H9 (cell line): ENCODE results near the gene MAP7. TPM values are rescaled to one million over a fixed set of nuclear protein-coding genes. Genes with fewer than 3 reads are reported as not detected.

Experiments
- DNase-seq: peaks from one replicate; pipeline ENCODE4 v3.0.0-alpha.2; 2017
- H2AFZ ChIP-seq: one replicate; pipeline ENCODE4 v1.6.1; 2013; ENCODE audit warnings: mild to moderate bottlenecking, low read length, control low read depth, moderate library complexity
- H2AK5ac ChIP-seq: 2 replicates; pipeline ENCODE4 v1.6.1; 2013; ENCODE audit warnings: low read length, control low read depth, mixed read lengths; ENCODE audit not compliant: insufficient read length
- H2BK120ac ChIP-seq: one replicate; pipeline ENCODE4 v1.6.1; 2013; ENCODE audit warnings: low read depth, mild to moderate bottlenecking, low read length, control low read depth, inconsistent platforms; ENCODE audit not compliant: poor library complexity, severe bottlenecking
- H2BK12ac ChIP-seq: 2 replicates; pipeline ENCODE4 v1.6.1; 2013; ENCODE audit warnings: low read length, control low read depth, mixed read lengths, low read depth; ENCODE audit not compliant: insufficient read length
- H2BK15ac ChIP-seq: 2 replicates; pipeline ENCODE4 v1.6.1; 2013; ENCODE audit warnings: low read depth, low read length, control low read depth
- H2BK20ac ChIP-seq: one replicate; pipeline ENCODE4 v1.6.1; 2013; ENCODE audit warnings: low read depth, mild to moderate bottlenecking, low read length, control low read depth, inconsistent platforms; ENCODE audit not compliant: poor library complexity, severe bottlenecking
- H2BK5ac ChIP-seq: 2 replicates; pipeline ENCODE4 v1.6.1; 2013; ENCODE audit warnings: low read length, control low read depth, mixed read lengths; ENCODE audit not compliant: insufficient read length
- H3K14ac ChIP-seq: 2 replicates; pipeline ENCODE4 v1.6.1; 2013; ENCODE audit warnings: low read length, control low read depth; ENCODE audit not compliant: insufficient read depth
- H3K18ac ChIP-seq: 2 replicates; pipeline ENCODE4 v1.6.1; 2013; ENCODE audit warnings: low read depth, mild to moderate bottlenecking, mixed read lengths, low read length, control low read depth; ENCODE audit not compliant: insufficient read length
- H3K23ac ChIP-seq: 2 replicates; pipeline ENCODE4 v1.6.1; 2013; ENCODE audit warnings: low read length, control low read depth, mixed read lengths, low read depth; ENCODE audit not compliant: insufficient read length
- H3K23me2 ChIP-seq: 2 replicates; pipeline ENCODE4 v1.6.1; 2013; ENCODE audit warnings: low read depth, mild to moderate bottlenecking, mixed read lengths, low read length, control low read depth; ENCODE audit not compliant: insufficient read length, poor library complexity, severe bottlenecking
- H3K27ac ChIP-seq: 2 replicates; pipeline ENCODE4 v1.5.1; 2013; ENCODE audit warnings: low read length, control low read depth, mixed read lengths, low read depth; ENCODE audit not compliant: insufficient read length
- H3K27me3 ChIP-seq: 2 replicates; pipeline ENCODE4 v1.6.1; 2013; ENCODE audit warnings: low read length, control low read depth, inconsistent platforms; ENCODE audit not compliant: insufficient read depth
- H3K4ac ChIP-seq: 2 replicates; pipeline ENCODE4 v1.6.1; 2013; ENCODE audit warnings: low read depth, mild to moderate bottlenecking, control low read depth, inconsistent platforms, low read length, moderate library complexity
- H3K4me1 ChIP-seq: 2 replicates; pipeline ENCODE4 v1.6.1; 2013; ENCODE audit warnings: low read length, control low read depth, inconsistent platforms; ENCODE audit not compliant: insufficient read depth
- H3K4me2 ChIP-seq: 2 replicates; pipeline ENCODE4 v1.6.1; 2013; ENCODE audit warnings: low read length, control low read depth, mixed read lengths; ENCODE audit not compliant: insufficient read length, insufficient read depth
- H3K56ac ChIP-seq: 2 replicates; pipeline ENCODE4 v1.6.1; 2013; ENCODE audit warnings: low read depth, mild to moderate bottlenecking, mixed read lengths, low read length, control low read depth; ENCODE audit not compliant: insufficient read length
- H3K79me1 ChIP-seq: 2 replicates; pipeline ENCODE4 v1.6.1; 2013; ENCODE audit warnings: low read depth, mild to moderate bottlenecking, moderate library complexity, low read length, control low read depth, inconsistent platforms; ENCODE audit not compliant: insufficient read depth, poor library complexity, severe bottlenecking
- H3K79me2 ChIP-seq: 2 replicates; pipeline ENCODE4 v1.6.1; 2013; ENCODE audit warnings: low read length, control low read depth, inconsistent platforms; ENCODE audit not compliant: insufficient read depth
- H3K9ac ChIP-seq: 2 replicates; pipeline ENCODE4 v1.6.1; 2013; ENCODE audit warnings: low read length, control low read depth, mixed read lengths; ENCODE audit not compliant: insufficient read length; ENCODE audit errors: extremely low read depth
- H3K9me3 ChIP-seq: one replicate; pipeline ENCODE4 v1.6.1; 2013; ENCODE audit warnings: low read depth, low read length, inconsistent platforms; ENCODE audit not compliant: control insufficient read depth
- H3T11ph ChIP-seq: one replicate; pipeline ENCODE4 v1.6.1; 2013; ENCODE audit warnings: mild to moderate bottlenecking, low read length, control low read depth, inconsistent platforms
- H4K20me1 ChIP-seq: one replicate; pipeline ENCODE4 v1.6.1; 2013; ENCODE audit not compliant: control insufficient read depth, insufficient read length, insufficient read depth
- H4K5ac ChIP-seq: 2 replicates; pipeline ENCODE4 v1.6.1; 2013; ENCODE audit warnings: low read depth, mild to moderate bottlenecking, mixed read lengths, low read length, control low read depth; ENCODE audit not compliant: insufficient read length
- H4K8ac ChIP-seq: replicated peaks from 2 replicates; pipeline ENCODE4 v1.6.1; 2013; ENCODE audit warnings: low read length, control low read depth, mixed read lengths, low read depth; ENCODE audit not compliant: insufficient read length
- H4K91ac ChIP-seq: 2 replicates; pipeline ENCODE4 v1.6.1; 2013; ENCODE audit warnings: low read depth, mild to moderate bottlenecking, moderate library complexity, mixed read lengths, low read length, control low read depth; ENCODE audit not compliant: insufficient read length
- H3K27ac Mint-ChIP-seq, 3 experiments: 2 replicates in 2 of 3; 3 replicates in 1 of 3; pipeline ENCODE4 v1.8.0; 2020 to 2021; ENCODE audit warnings: mixed read lengths in 3 of 3, mild to moderate bottlenecking in 1 of 3, moderate library complexity in 1 of 3
- H3K27me3 Mint-ChIP-seq: 2 replicates; pipeline ENCODE4 v1.8.0; 2021; ENCODE audit warnings: low read depth, mild to moderate bottlenecking, moderate library complexity, mixed read lengths
- H3K36me3 Mint-ChIP-seq, 3 experiments: 2 replicates in 2 of 3; 3 replicates in 1 of 3; pipeline ENCODE4 v1.8.0; 2020 to 2021; ENCODE audit warnings: low read depth in 3 of 3, mixed read lengths in 3 of 3; ENCODE audit not compliant: insufficient read depth in 1 of 3
- H3K4me1 Mint-ChIP-seq, 2 experiments: 2 replicates each; pipeline ENCODE4 v1.8.0; 2020; ENCODE audit warnings: mixed read lengths in 2 of 2
- H3K4me3 Mint-ChIP-seq, 2 experiments: 2 replicates in 1 of 2; 3 replicates in 1 of 2; pipeline ENCODE4 v1.8.0; 2020 to 2021; ENCODE audit warnings: mild to moderate bottlenecking in 2 of 2, mixed read lengths in 2 of 2, moderate library complexity in 1 of 2
- H3K9me3 Mint-ChIP-seq, 2 experiments: 2 replicates in 1 of 2; 3 replicates in 1 of 2; pipeline ENCODE4 v1.8.0; 2020; ENCODE audit warnings: mild to moderate bottlenecking in 2 of 2, mixed read lengths in 2 of 2, moderate library complexity in 1 of 2
- WGBS: extraction: QIAGEN DNeasy Blood & Tissue Kit; methylation state at CpG from one replicate; pipeline ENCODE4 v1.1.7; 2013; ENCODE audit warnings: missing lambda C conversion rate, low lambda C conversion rate, mixed read lengths; ENCODE audit not compliant: insufficient read length; ENCODE audit errors: extremely low coverage; 5-methylcytosine and 5-hydroxymethylcytosine counted together
- total RNA-seq: library from RNA; stranded (reverse); gene quantifications from 2 replicates; pipeline ENCODE4 v1.2.1, GENCODE V29; 2021
- TF ChIP-seq, protein P1 (sequence below): fragments of 200-600 bp; sonication (generic); conservative IDR thresholded peaks from 3 replicates; pipeline ENCODE4 v1.8.0; 2021; ENCODE audit warnings: antibody characterized with exemption, mild to moderate bottlenecking

The MAP7 gene
- total RNA-seq, 1 experiment from 2014 or later, result 51.1 TPM

DNA sequence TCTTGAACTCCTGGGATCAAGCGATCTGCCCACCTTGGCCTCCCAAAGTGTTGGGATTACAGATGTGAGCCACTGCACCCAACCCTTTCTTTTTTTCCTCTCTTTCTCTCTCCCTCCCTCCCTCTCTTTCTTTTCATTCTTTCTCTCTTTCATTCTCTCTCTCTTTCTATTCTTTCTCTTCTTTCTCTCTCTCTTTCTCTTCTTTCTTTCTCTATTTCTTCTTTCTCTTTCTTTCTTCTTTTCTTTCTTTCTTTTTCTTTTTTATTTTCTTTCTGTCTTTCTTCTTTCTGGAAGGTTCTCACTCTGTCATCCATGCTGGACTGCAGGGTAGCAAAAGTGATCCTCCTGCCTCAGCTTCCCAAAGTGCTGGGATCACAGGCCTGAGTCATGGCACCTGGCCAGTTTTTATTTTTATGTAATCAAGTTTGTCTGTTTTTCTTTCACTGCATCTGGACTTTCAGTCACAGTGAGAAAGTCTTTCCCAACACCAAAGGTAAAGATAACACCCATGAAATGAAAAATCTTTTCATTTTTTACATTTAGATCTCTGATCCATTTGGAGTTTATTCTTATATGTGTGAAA, 240.4 kb downstream of the MAP7 start:
- Histone ChIP-seq H3K79me1 (no peaks in the 10 kb centered on the region), H4K8ac (no peak overlapping the region), H3K4me2 (no peak overlapping the region), H3K23me2 (no peaks in the 10 kb centered on the region), H3K4ac (no peak overlapping the region), H2AK5ac (no peak overlapping the region), H4K5ac (no peak overlapping the region), H3K27me3 (no peaks in the 10 kb centered on the region), H3K18ac (no peak overlapping the region), H2BK5ac (no peak overlapping the region), H3K14ac (no peak overlapping the region), H2AFZ (no peak overlapping the region), H2BK15ac (no peak overlapping the region), H3K9me3 (no peaks in the 10 kb centered on the region), H2BK12ac (no peak overlapping the region), H4K91ac (no peak overlapping the region), H3K27ac (no peak overlapping the region), H3T11ph (no peak overlapping the region), H2BK20ac (no peak overlapping the region), H3K56ac (no peak overlapping the region), H3K23ac (no peak overlapping the region), H3K4me1 (no peaks in the 10 kb centered on the region), H3K79me2 (no peaks in the 10 kb centered on the region), H2BK120ac (no peak overlapping the region), H3K9ac (no peak overlapping the region), H4K20me1 (no peaks in the 10 kb centered on the region)
- no peak overlapping the region for H3K27ac Mint-ChIP-seq
- TF ChIP-seq, protein P1, sequence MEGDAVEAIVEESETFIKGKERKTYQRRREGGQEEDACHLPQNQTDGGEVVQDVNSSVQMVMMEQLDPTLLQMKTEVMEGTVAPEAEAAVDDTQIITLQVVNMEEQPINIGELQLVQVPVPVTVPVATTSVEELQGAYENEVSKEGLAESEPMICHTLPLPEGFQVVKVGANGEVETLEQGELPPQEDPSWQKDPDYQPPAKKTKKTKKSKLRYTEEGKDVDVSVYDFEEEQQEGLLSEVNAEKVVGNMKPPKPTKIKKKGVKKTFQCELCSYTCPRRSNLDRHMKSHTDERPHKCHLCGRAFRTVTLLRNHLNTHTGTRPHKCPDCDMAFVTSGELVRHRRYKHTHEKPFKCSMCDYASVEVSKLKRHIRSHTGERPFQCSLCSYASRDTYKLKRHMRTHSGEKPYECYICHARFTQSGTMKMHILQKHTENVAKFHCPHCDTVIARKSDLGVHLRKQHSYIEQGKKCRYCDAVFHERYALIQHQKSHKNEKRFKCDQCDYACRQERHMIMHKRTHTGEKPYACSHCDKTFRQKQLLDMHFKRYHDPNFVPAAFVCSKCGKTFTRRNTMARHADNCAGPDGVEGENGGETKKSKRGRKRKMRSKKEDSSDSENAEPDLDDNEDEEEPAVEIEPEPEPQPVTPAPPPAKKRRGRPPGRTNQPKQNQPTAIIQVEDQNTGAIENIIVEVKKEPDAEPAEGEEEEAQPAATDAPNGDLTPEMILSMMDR, result no peak
- no peaks in the 10 kb centered on the region; a peak in 1 of 5 replicates for H3K9me3 Mint-ChIP-seq
- H3K4me3 Mint-ChIP-seq, result no peak overlapping the region
- no peak for DNase-seq
- H3K27me3 Mint-ChIP-seq, result no peaks in the 10 kb centered on the region; the same call in 1 of the 2 replicates
- H3K4me1 Mint-ChIP-seq, result peaks cover 0 to 4% of the 10 kb centered on the region in 2 experiments; a peak in 3 of 4 replicates
- no CpG with 5 or more reads among the region's 1 CpG for WGBS
- H3K36me3 Mint-ChIP-seq, result no peaks in the 10 kb centered on the region
